Measurements from ENCODE around the gene CTNND2.

- TF ChIP-seq ZBTB49 (tag by site-specific recombination; IDR thresholded peaks at IDR 0.05; ENCODE audit: low read depth) = no peak
- no peak for TF ChIP-seq ZNF274 (IDR thresholded peaks at IDR 0.05; ENCODE audit: low read length)
- TF ChIP-seq ZNF274 (tag by site-specific recombination; IDR thresholded peaks at IDR 0.05; ENCODE audit: borderline replicate concordance) = no peak
- TF ChIP-seq ZNF350 (tag by site-specific recombination; IDR thresholded peaks at IDR 0.05) = no peak
- TF ChIP-seq, protein P1, sequence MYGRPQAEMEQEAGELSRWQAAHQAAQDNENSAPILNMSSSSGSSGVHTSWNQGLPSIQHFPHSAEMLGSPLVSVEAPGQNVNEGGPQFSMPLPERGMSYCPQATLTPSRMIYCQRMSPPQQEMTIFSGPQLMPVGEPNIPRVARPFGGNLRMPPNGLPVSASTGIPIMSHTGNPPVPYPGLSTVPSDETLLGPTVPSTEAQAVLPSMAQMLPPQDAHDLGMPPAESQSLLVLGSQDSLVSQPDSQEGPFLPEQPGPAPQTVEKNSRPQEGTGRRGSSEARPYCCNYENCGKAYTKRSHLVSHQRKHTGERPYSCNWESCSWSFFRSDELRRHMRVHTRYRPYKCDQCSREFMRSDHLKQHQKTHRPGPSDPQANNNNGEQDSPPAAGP (tag by site-specific recombination; IDR thresholded peaks at IDR 0.05) = no peak
These were observed 406.6 kb downstream of the CTNND2 start for GRCh38 chr5:11497651-11498050.
